ENCODE data around the gene MCRIP2.

DNA sequence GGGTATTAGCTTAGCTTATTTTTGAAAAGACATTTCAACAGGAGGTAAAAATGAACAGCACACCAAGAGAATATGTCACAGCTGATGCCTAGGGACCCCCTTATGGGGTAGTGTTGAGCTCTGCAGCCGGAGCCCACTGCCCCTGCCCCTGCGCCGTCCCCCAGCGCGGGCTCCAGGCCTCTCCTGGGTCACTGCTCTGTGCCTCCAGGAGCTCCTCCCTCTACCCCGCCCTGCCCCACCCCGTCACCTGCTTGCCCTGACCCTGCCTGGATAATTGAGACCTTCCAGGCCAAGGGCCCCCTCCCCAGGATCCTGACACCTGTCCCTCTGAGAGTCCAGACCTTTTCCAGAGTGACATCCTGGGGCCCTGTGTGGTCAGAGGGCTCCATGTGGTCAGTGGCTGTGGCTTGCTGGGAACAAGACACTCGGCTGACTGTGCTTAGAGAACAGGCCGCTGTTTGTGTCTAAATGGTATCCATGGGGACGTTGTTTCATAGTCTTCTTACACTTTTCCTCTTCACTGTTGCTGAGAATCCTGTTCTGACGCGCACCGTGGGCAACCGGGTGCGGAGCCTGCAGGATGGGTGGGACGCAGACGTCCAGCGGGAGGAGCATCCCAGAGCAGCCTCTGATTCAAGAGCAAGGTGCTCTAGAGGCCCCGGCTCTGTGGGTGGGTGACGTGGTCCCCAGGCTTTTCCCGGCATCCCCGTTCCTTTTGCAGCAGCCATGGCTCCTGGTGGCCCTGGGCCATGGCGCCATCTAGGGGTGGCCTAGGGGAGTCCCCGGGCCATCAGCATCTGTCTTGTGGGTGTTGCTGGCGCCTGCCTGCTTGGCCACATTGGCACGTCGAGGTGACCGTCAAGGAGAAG is 30.9 kb upstream of the MCRIP2 start:
- TF ChIP-seq POLR2A (IDR thresholded peaks at IDR 0.05), result no peak
- peak; percentile 54 to 76 (median 68) for TF ChIP-seq CTCF (IDR thresholded peaks at IDR 0.05)

All from adrenal gland (tissue), 5 donors.